ENCODE measurements around the gene FRA10AC1.

DNA sequence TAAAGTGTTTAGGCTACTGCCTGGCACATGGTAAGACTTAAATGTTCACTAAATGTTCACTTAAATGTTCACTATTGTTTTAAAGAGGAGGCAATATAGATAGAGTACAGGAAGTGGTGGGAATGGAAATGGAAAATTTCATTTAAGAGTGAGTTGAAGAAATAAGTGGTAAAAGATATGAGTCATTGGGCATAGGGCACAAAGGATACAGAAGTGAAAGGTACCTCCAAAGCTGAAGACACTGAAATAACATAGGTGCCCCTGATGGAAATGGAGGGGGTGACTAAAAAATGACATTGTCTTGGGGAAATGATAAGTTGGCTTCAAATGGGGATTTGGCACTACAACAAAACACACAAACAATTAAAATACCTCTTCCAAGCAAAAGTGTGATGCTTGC is 5.2 kb upstream of the FRA10AC1 start:
- no peak for TF ChIP-seq POLR2A (IDR thresholded peaks at IDR 0.05)
- TF ChIP-seq, protein P1, sequence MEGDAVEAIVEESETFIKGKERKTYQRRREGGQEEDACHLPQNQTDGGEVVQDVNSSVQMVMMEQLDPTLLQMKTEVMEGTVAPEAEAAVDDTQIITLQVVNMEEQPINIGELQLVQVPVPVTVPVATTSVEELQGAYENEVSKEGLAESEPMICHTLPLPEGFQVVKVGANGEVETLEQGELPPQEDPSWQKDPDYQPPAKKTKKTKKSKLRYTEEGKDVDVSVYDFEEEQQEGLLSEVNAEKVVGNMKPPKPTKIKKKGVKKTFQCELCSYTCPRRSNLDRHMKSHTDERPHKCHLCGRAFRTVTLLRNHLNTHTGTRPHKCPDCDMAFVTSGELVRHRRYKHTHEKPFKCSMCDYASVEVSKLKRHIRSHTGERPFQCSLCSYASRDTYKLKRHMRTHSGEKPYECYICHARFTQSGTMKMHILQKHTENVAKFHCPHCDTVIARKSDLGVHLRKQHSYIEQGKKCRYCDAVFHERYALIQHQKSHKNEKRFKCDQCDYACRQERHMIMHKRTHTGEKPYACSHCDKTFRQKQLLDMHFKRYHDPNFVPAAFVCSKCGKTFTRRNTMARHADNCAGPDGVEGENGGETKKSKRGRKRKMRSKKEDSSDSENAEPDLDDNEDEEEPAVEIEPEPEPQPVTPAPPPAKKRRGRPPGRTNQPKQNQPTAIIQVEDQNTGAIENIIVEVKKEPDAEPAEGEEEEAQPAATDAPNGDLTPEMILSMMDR (IDR thresholded peaks at IDR 0.05), result no peak
- TF ChIP-seq POLR2AphosphoS5 (IDR thresholded peaks at IDR 0.05), result no peak
- no peak for TF ChIP-seq EP300 (IDR thresholded peaks at IDR 0.05)

Measured in stomach (tissue), 4 donors.